GM19035 (cell line): Measurements from ENCODE around the gene LNX2.
A peak's percentile ranks its signal among the peaks of the same experiment; 100 is the strongest.
"Not testable (repeated sequence)": the region's sequence is repeated elsewhere in the genome, so short reads cannot be mapped to it uniquely, and the experiment has no call there.

Experiments
- ATAC-seq: cut with Tn5 transposase; IDR thresholded peaks from one replicate; pipeline ENCODE4 v1.9.1; 2021; ENCODE audit not compliant: unreplicated experiment

Gene LNX2

GRCh38 chr13:27638001-27638400 is 17.7 kb upstream of the LNX2 start:
- no peak for ATAC-seq

GRCh38 chr13:27637289-27637626 is 16.9 kb upstream of the LNX2 start:
- no peak for ATAC-seq

DNA sequence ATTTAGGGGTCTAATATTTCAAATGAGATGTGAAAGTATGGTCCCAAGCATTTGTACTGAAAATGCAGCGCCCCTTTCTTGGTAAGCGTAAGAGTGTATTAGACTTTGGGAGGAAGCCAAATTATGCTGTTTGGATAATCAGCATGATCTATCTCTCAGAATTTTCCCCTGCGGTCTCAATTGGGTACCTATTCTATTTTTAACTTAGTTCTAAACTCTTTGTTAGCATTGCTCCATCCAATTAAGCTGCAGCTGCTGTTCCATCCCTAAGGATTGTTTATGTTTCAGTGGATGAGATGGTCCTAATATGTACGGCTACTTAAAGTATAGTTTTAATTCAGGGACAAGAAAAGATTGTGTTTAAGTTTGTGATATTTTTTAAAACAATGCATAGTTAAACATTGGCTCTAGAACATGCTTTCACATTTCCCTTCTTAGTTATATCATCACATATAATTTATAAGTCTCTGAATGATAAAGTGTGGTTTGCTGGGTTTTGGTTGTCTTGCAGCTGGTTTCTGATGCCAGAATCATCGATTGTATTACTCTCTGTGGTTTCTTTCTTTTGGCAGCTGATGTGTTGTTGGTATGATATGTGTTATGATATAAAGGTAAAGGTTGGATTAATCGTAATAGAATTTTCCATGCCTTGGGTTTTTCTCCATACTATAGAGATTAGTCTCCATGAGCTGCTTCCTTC is 16.4 kb upstream of the LNX2 start:
- ATAC-seq = no peak

- ATAC-seq = no peak
These were observed 14.9 kb upstream of the LNX2 start for GRCh38 chr13:27635266-27635665.

DNA sequence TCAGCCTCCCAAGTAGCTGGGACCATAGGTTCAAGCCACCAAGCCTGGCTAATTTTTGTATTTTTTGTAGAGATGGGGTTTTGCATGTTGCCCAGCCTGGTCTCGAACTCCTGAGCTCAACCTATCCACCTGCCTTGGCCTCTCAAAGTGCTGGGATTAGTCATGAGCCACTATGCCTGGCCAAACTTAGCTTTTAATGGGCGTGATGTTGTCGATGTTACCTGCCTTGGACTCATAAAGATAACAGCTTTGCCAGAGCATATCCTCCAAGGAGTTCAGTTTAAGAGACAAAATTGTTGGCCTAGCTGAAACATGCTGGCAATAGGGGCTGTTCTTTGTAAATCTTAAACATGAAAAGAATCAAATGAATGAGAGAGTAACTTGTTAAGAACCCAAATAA is 14.5 kb upstream of the LNX2 start:
- no peak for ATAC-seq

DNA sequence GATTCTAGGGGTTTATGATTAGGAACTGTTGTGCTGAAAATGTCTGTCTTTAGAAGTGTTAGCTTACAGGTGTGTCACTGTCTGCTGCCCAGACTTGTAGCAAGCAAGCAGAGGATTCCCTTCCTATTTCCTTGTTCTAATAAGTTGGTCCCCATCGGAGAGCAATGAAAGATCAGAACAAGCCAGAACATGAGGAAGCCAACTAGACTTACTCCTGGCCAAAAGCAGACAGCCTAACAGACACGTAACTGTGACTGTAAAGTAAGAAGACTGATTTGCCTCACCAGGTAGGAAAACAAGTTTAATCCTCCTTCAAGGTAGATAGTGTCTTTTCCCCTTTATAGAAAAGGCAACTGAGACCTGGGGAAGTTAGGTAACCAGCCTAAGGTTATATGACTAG is 13.9 kb upstream of the LNX2 start:
- ATAC-seq = no peak

DNA sequence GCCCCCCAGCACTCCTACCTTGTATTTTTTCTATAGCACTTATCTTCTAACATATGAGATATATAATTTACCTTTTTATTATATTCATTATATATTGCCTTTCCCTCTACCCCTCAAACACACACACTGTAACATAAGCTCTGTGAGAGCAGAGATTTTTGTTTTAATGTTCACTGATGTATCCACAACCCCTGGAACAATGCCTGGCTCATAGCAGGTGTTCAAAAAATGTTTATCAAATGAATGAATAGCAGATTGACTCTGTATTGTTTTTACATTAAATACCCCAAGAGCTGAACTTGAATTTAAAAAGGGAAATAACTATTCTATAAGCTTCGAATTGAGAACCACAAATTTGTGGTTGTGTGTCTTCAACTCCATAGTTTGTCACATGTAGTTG is 12.3 kb upstream of the LNX2 start:
- ATAC-seq = no peak

DNA sequence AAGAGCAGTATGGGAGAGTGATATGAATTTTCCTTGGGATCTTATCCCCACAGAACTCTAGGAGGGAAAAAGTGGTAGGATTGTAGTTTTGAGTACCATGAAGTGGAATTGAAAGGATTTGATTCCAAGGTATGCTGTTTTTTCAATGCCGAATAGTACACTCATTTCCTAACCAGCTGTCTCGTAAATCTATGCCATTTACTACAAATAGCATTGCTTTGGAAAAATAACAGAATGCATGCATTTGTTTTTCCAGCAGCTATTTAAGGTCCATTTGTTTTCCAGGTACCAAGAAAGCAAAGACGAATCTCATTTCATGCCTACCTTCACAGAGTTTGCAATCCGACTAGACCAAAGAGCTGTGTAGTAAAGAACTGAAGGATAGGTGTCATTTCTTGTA is 11.9 kb upstream of the LNX2 start:
- no peak for ATAC-seq

DNA sequence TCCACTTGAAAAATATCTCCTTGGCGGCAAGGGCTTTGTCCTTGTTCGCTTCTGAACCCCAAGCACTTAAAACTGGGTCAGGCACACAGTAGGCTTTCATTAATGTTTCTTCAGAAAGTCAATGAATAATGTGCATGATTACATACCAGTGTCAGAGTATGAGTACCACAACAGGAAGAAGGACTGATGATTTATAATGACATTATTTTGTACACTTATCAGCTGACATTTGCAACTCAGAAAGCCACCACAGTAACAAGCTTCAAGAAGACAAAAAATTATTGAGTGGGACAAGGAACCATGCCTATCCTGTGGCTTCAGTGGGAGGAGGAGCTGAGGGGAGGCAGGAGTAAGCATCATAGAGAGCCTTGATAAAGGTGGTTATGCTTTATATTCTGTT is 11.3 kb upstream of the LNX2 start:
- no peak for ATAC-seq

- no peak for ATAC-seq
These were observed 10.8 kb upstream of the LNX2 start for GRCh38 chr13:27631156-27631555.

- not testable (repeated sequence) for ATAC-seq
These were observed 8.4 kb upstream of the LNX2 start for GRCh38 chr13:27628766-27629165.

DNA sequence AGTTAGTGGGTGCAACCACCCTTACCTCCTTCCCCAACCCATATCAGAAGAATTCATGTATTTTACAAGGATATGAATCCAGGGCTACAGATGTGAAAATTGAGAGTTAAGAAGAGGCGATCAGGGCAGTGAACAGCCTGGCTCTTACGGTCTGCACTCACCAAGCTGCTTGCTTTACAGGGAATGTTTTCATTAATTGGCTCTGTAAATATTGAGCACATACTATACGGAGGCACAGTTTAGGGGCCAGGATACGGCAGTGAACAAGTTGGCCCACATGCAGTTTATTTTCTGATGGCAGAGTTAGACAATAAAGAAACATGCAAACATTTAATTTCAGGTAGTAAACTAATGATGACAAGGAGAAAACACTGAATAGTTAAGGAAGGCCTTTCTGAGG is 7.8 kb upstream of the LNX2 start:
- no peak for ATAC-seq

- ATAC-seq = no peak
These were observed 7.1 kb upstream of the LNX2 start for GRCh38 chr13:27627380-27627779.

DNA sequence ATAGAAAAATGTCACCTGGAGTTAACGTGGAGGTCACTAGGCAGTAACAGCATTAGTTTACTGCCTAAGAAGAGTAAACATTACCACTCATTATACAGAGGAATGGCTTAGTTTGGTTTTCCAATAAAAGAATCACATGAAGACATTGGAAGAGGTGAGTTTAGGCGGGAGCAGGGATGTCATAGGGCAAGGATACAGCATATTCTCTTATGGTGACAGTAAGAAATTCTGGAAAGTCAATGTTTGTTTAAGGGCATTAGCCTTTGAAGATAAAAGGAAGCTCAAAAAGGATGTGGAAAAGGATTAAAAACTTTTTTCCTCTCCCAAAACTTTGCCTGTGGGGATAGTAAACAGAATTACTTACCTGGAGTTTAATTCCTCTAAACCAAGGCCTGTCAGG is 5.5 kb upstream of the LNX2 start:
- ATAC-seq = no peak

DNA sequence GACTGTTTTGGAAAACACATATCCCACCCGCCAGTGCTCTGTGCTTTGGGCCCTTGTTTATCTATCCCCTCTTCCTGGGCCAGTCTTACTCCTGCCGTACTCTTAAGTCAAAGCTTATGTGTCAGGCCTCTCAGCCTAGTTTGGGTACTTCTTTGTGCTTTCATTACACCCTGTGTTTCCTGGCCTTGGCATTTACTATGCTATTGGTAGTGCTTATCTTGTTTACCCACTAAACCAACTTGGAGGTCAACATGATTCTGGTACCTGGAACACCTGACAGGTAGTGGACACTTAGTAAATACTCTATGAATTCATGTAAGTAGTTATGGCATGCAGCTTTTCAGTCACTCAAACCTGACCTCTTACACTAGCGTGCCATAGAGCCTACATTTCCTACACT is 3.7 kb upstream of the LNX2 start:
- no peak for ATAC-seq

- ATAC-seq = no peak
These were observed 2.6 kb upstream of the LNX2 start for GRCh38 chr13:27622881-27623280.

GRCh38 chr13:27622102-27622820 is 1.9 kb upstream of the LNX2 start:
- peak; percentile 0 for ATAC-seq

DNA sequence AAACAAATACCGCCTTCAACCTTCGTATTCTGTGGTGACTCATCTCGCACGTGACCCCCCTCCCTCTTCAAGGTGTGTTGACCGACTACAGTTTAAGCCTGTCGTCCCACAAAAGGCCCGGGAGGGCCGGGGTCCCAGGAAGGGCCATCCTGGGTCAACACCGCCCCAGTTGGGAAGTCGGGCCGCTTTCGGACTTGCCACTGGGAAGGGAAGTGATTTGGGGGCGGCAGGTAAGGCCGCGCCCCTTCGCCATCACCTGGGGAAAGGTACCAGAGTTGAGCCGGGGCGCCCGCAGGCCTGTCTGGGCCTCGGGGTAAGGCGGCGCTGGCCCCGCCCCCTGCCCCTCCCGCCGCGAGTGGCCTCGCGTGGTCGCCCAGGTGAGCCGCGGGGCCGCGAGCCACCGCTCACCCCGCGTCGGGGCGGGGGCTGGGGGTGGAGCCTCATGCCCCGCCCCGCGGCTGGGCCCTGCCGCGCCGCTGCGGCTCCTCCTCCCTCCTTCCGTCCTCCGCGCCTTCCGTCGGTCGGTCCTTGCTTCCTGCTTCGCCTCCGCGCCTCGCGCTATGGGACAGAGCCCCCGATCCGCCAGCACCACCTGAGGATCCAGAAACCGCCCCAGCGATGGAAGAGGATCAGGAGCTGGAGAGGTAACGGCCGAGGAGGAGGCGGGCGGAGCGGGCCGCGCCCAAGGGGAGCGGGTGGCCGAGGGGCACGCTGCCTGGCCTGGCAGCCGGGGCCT is 1.2 kb upstream of the LNX2 start, which contains the start of gene POLR1D:
Gene POLR1D (plus strand): TSS at position 527 of the 736 bp plus-strand sequence. CDS start 92 bp downstream, at position 619.
- peak; percentile 57 for ATAC-seq

DNA sequence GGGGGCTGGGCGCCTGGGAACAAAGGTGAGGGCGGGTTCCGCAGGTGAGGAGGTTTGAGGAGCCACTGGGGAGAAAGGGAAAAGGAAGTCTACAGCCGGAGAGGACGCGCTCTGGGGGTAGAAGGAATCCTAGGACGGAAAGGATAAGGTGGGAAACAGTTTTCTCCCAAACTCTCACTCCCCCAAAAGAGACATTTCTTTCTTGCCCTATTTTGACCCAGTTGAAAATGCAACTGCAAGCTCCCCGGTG is 712 bp upstream of the LNX2 start:
- ATAC-seq = no peak

DNA sequence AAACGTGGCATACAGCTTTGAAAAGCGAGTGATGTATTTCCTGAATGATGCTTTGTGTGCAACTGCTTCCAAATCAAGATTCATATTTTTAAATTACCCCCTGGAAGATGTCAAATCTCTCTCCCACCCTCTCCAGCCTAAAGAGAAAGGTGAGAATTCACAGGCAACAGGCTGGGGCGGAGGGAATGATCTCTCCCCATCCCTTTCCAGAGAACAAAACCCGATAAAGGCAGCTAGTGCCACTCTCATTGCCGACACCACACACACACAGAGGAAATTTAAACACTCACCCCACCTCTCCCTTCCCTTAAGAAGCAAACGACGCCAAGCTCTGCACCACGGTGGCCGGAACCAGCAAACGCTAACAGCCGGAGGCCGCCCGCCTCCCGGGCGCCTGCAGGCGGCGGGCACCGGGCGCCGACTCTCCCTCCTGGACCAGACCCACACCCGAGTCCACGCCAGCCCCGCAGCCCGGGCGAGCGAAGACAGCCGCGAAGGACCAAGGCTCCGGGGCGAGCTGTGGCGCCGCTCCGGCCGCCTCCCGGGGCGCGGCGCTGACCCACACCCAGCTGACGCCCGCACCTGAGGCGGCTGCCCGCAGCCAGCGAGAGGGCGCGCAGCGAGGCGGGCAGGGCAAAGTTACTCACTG is 477 bp downstream of the LNX2 start:
- ATAC-seq = peak; percentile 36

DNA sequence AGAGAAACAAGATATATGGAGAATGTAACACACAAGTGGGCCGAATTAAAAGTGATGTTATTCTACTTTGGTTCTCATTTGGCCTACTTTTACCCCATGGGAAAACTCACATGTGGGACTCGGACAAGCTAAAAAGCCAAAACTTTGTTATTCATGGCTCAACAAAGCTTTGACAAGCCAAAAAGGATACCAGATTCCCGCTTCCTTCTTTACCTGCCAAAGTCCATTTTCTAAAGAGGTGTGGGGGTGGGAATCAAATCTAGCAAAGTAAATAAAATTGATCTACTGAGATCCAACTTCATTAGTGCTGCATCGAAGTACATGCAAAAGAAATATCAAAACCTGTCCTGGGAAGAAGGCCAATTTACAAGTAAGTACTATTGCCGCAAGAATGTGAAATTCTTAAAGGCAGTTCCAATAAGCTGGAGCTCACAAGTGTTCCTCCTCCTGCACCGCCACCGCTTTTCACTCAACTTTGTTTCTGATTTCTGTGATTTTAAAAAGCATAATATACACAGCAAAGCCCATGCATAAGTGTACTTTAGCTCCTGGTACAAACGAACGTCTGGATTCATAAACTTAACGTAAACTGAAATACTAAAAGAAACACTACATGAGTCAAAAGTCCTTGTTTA is 1.1 kb downstream of the LNX2 start:
- ATAC-seq = no peak
